HFFc6 (cell line): ENCODE data around the gene KLHL33. TPM values are rescaled to one million over a fixed set of nuclear protein-coding genes. Genes with fewer than 3 reads are reported as not detected.

Source experiments
- DNase-seq: peaks from one replicate; pipeline ENCODE4 v3.0.0-alpha.2; 2018
- H3K27ac Mint-ChIP-seq: 2 replicates; pipeline ENCODE4 v1.8.0; 2020; ENCODE audit warnings: mild to moderate bottlenecking, mixed read lengths
- H3K27me3 Mint-ChIP-seq: 2 replicates; pipeline ENCODE4 v1.8.0; 2021; ENCODE audit warnings: mild to moderate bottlenecking, moderate library complexity, mixed read lengths; ENCODE audit not compliant: insufficient read depth
- H3K36me3 Mint-ChIP-seq: 2 replicates; pipeline ENCODE4 v1.8.0; 2021; ENCODE audit warnings: low read depth, mixed read lengths
- H3K4me1 Mint-ChIP-seq: 2 replicates; pipeline ENCODE4 v1.8.0; 2020; ENCODE audit warnings: low read depth, mixed read lengths
- H3K4me3 Mint-ChIP-seq: 2 replicates; pipeline ENCODE4 v1.8.0; 2020; ENCODE audit warnings: mild to moderate bottlenecking, moderate library complexity, mixed read lengths
- H3K9me3 Mint-ChIP-seq: 2 replicates; pipeline ENCODE4 v1.8.0; 2020; ENCODE audit warnings: mild to moderate bottlenecking, mixed read lengths
- total RNA-seq, 6 experiments: library from RNA; stranded (reverse); fragmentation: NEBNext Ultra II Directional; extraction: Animal tissue kit (Norgen Biotek cat#: 25700); gene quantifications; 2 replicates in 1 of 6; 3 replicates in 5 of 6; pipeline ENCODE4 v1.2.3, GENCODE V29; 2021
- TF ChIP-seq, protein P1 (sequence below): fragments of 200-600 bp; sonication (generic); IDR thresholded peaks from 2 replicates; pipeline ENCODE4 v1.5.0; 2021; ENCODE audit warnings: antibody characterized with exemption, mild to moderate bottlenecking

KLHL33 gene
- total RNA-seq, 6 experiments from 2014 or later: 0.05 TPM; not detected in 5

DNA sequence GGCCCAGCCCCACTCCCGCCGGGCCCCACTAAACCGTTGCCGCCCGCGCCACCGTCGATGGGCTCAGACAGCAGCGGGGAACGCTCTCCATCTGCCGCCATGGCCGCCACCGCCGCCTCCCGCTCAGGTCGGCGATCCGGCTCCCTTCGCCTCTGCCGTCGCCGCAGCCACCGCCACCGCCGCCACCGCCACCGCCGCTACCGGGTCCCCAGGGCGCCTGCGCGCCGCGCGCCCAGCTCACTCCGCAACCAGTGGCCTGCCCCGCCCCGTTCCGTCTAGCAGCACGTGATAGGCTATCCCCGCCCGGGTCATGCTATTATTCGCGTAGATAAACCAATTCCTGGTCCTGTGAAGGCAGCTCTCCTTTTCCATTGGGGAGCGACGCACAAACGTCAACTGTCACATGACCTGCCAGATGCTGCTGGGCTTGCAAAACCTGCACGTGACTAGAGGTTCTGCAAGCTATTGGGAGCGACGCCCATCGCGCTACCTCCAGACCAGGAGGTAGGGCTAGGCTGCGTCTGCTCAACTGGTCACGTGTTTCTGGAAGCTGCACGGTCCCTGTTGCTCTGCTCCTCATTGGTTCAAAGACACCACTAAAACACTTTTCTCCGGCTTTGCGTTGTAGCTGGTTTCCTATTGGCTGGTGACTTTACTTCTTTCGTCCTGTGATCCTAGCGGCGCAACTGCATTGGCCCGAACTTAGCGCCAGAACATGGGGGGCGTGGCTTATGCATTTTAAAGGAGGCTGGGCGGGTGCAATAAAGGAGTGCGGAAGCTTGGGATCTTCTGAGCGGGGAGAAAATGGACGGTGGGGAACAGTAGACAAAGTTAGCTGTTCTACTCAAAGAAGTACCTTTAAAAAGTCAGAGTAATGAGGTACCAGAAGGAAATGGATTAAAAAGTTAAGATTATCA, 25.5 kb upstream of the KLHL33 start, which contains the start of gene PIP4P1:
Gene PIP4P1 (minus strand): TSS at position 210 of the 917 bp plus-strand sequence. CDS start 109 bp downstream, at position 101.
- peaks cover 16% of the 10 kb centered on the region; the same call in 1 of the 2 replicates for H3K36me3 Mint-ChIP-seq
- H3K27me3 Mint-ChIP-seq: peaks cover 9% of the 10 kb centered on the region
- H3K27ac Mint-ChIP-seq: peak within 1 kb of the TSS; percentile 89
- DNase-seq: peak; percentile 100
- peak within 1 kb of the TSS; percentile 96 for H3K4me3 Mint-ChIP-seq
- peaks cover 26% of the 10 kb centered on the region for H3K4me1 Mint-ChIP-seq
- no peaks in the 10 kb centered on the region for H3K9me3 Mint-ChIP-seq
- TF ChIP-seq, protein P1, sequence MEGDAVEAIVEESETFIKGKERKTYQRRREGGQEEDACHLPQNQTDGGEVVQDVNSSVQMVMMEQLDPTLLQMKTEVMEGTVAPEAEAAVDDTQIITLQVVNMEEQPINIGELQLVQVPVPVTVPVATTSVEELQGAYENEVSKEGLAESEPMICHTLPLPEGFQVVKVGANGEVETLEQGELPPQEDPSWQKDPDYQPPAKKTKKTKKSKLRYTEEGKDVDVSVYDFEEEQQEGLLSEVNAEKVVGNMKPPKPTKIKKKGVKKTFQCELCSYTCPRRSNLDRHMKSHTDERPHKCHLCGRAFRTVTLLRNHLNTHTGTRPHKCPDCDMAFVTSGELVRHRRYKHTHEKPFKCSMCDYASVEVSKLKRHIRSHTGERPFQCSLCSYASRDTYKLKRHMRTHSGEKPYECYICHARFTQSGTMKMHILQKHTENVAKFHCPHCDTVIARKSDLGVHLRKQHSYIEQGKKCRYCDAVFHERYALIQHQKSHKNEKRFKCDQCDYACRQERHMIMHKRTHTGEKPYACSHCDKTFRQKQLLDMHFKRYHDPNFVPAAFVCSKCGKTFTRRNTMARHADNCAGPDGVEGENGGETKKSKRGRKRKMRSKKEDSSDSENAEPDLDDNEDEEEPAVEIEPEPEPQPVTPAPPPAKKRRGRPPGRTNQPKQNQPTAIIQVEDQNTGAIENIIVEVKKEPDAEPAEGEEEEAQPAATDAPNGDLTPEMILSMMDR: no peak

DNA sequence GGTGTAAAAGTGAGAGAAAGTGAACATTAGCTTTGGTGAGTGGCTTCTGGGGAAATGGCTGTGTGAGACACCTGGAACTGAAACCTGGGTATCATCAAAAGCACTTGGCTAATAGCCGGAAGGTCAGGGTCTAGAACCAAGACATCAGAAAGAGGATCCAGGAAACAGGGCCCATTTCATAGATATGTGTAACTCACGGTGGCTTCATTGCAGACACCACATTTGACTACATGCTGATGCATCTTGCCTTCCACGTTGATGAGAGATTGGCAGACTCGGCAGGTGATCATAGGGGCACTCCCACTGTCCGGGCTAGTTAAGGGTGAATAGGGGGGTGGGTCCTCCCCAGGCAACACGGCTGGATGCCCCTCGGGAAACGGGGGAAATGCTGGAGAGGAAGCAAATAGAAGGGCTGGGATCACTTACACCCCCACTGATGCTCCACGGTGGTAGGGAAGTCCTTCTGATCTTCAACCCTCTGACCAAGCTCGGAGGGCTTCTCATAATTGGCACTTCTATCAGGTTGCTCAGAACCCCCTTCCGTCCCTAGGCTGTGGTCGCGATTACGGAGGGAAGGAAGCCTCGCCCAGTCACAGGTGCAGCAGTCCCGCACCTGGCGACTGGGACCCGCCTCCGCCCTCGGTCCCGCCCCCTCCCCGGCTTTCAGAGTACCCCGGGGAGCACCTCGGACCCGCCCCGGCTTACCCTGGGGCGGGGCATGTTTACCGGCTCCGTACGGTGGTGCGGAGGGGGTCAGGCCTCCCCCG, 24.7 kb upstream of the KLHL33 start:
- DNase-seq: no peak
- Mint-ChIP-seq H3K27me3 (peaks cover 7% of the 10 kb centered on the region), H3K4me3 (peak overlapping the region; percentile 96), H3K4me1 (peaks cover 26% of the 10 kb centered on the region), H3K9me3 (no peaks in the 10 kb centered on the region), H3K27ac (peak overlapping the region; percentile 75), H3K36me3 (peaks cover 16% of the 10 kb centered on the region; the same call in 1 of the 2 replicates)
- TF ChIP-seq, protein P1: no peak

DNA sequence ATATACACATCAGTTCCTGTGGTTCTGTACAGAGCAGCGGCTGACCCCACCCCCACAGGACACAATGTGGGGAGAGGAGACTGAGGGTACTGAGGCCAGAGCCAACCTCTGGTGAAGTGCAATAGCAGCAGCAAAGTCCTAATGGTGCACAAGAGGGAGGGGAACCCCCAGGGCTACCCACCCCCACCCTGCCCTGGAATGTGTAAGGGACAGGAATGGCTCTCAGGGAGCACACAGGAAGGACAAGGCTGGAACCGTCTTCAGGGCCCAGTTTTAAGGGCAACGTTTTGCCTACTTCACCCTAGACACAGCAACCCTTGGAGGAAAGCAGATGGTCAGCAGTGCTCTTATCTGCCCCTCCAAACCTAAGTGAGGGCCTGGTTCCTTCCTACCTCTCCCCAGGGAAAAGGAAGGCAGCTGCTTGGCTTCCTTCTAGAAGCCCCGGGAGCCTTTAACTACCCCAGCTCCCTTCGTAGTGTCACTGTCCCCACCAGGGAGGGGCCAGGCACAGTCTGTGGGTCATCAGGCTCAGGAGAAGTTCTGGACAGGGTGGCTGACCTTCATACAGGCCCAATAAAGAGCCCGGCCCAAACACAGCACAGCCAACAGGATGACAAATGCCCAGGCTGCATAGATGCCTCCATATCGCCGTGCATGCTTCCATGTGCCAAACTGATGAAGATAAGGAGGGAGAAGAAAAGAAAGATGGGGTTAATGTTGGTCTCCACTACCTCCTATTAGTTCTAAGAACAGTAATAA, 22.2 kb upstream of the KLHL33 start:
- TF ChIP-seq, protein P1: no peak
- Mint-ChIP-seq H3K4me3 (no peak overlapping the region), H3K36me3 (peaks cover 16% of the 10 kb centered on the region; the same call in 1 of the 2 replicates), H3K9me3 (no peaks in the 10 kb centered on the region), H3K27me3 (peaks cover 2% of the 10 kb centered on the region; the same call in 1 of the 2 replicates), H3K27ac (peak overlapping the region; percentile 55; the same call in 1 of the 2 replicates), H3K4me1 (peaks cover 26% of the 10 kb centered on the region)
- DNase-seq: no peak

DNA sequence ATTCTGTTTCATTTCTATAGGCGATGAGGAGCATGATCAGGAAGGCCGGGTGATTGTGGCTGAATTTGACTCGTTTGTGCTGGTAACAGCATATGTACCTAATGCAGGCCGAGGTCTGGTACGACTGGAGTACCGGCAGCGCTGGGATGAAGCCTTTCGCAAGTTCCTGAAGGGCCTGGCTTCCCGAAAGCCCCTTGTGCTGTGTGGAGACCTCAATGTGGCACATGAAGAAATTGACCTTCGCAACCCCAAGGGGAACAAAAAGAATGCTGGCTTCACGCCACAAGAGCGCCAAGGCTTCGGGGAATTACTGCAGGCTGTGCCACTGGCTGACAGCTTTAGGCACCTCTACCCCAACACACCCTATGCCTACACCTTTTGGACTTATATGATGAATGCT, 21.0 kb upstream of the KLHL33 start:
- Mint-ChIP-seq H3K27me3 (peaks cover 2% of the 10 kb centered on the region; the same call in 1 of the 2 replicates), H3K36me3 (peaks cover 21% of the 10 kb centered on the region; the same call in 1 of the 2 replicates), H3K4me3 (no peak overlapping the region), H3K27ac (no peak overlapping the region), H3K4me1 (peaks cover 21% of the 10 kb centered on the region), H3K9me3 (no peaks in the 10 kb centered on the region)
- DNase-seq: no peak
- TF ChIP-seq, protein P1: no peak
